Stomach (tissue), 9 donors: ENCODE results near the gene BHLHE23. TPM values are rescaled to one million over a fixed set of nuclear protein-coding genes. Genes with fewer than 3 reads are reported as not detected.
A peak's percentile ranks its signal among the peaks of the same experiment; 100 is the strongest.

Experiments used
- DNase-seq, 2 donors: peaks; one replicate each; pipeline versions ENCODE4 v3.0.0 to v3.0.0-alpha.2; 2013 to 2019
- H3K27ac ChIP-seq, 5 donors: fragments of 200-600 bp in 4 of 5; sonication (generic) in 4 of 5; one replicate each; pipeline ENCODE4 v1.5.1; 2013 to 2019; ENCODE audit warnings: mild to moderate bottlenecking in 1 of 5, moderate library complexity in 1 of 5
- H3K27me3 ChIP-seq, 3 donors: fragments of 200-600 bp; sonication (generic); one replicate each; pipeline ENCODE4 v1.5.1; 2017 to 2019; ENCODE audit warnings: mixed run types in 1 of 3
- H3K36me3 ChIP-seq, 4 donors: fragments of 200-600 bp; sonication (generic); 1 replicate in 3 of 4; 2 replicates in 1 of 4; pipeline ENCODE4 v1.5.1; 2016 to 2019
- H3K4me1 ChIP-seq, 4 donors: fragments of 200-600 bp; sonication (generic); one replicate each; pipeline ENCODE4 v1.5.1; 2016 to 2019
- H3K4me3 ChIP-seq, 4 donors: fragments of 200-600 bp; sonication (generic) in 3 of 4; one replicate each; pipeline ENCODE4 v1.5.1; 2016 to 2019; ENCODE audit warnings: mild to moderate bottlenecking in 1 of 4
- H3K9me3 ChIP-seq, 4 donors: fragments of 200-600 bp; sonication (generic); one replicate each; pipeline ENCODE4 v1.5.1; 2016 to 2019
- EP300 ChIP-seq: sonication (generic); formaldehyde crosslinking; IDR thresholded peaks from one replicate; pipeline ENCODE4 v1.6.1; 2017; ENCODE audit warnings: antibody characterized with exemption
- POLR2A ChIP-seq, 4 donors: fragments of 450-650 bp; IDR thresholded peaks; one replicate each; pipeline ENCODE4 v1.6.1; 2016; ENCODE audit warnings: antibody characterized with exemption in 4 of 4, control low read depth in 2 of 4, mild to moderate bottlenecking in 1 of 4, moderate library complexity in 1 of 4
- POLR2AphosphoS5 ChIP-seq, 3 donors: sonication (generic); formaldehyde crosslinking; IDR thresholded peaks; one replicate each; pipeline ENCODE4 v1.6.1; 2016; ENCODE audit warnings: antibody characterized with exemption in 3 of 3
- WGBS, 5 donors: extraction: QIAGEN DNeasy Blood & Tissue Kit in 3 of 5; methylation state at CpG; one replicate each; pipeline versions ENCODE4 v1.1.5 to v1.1.7; 2013 to 2018; 5-methylcytosine and 5-hydroxymethylcytosine counted together
- intact Hi-C: fragments of 100-400 bp; cut with DNase I; formaldehyde crosslinking; loops from one replicate; pipeline ENCODE4 v1.15.1; 2023; ENCODE audit warnings: low total_unique reads
- polyA plus RNA-seq, 3 donors: library from polyadenylated mRNA; stranded (reverse); fragments of 200-250 nt; gene quantifications; one replicate each; pipeline ENCODE4 v1.2.3, GENCODE V29; 2013
- total RNA-seq, 5 donors: library from RNA; depleted of rRNA; stranded (reverse); fragments of >200 nt; gene quantifications; one replicate each; pipeline versions ENCODE4 v1.1.0 to v1.2.3, GENCODE V29; 2014 to 2016
- TF ChIP-seq, protein P1 (sequence below), 7 experiments: fragments of 450-650 bp in 4 of 7; fragments of 200-600 bp in 3 of 7; sonication (generic) in 3 of 7; IDR thresholded peaks; one replicate each; pipeline ENCODE4 v1.5.1; 2016 to 2019; ENCODE audit warnings: antibody characterized with exemption in 7 of 7, control low read depth in 2 of 7, mild to moderate bottlenecking in 1 of 7
- donor health status: healthy with polysubstance abuse.
- donor health status: Bipolar disorder and iron deficiency.
- donor health status: healthy.

The BHLHE23 gene
- total and polyA plus RNA-seq, 8 donors: 0.55 TPM; not detected in 7

DNA sequence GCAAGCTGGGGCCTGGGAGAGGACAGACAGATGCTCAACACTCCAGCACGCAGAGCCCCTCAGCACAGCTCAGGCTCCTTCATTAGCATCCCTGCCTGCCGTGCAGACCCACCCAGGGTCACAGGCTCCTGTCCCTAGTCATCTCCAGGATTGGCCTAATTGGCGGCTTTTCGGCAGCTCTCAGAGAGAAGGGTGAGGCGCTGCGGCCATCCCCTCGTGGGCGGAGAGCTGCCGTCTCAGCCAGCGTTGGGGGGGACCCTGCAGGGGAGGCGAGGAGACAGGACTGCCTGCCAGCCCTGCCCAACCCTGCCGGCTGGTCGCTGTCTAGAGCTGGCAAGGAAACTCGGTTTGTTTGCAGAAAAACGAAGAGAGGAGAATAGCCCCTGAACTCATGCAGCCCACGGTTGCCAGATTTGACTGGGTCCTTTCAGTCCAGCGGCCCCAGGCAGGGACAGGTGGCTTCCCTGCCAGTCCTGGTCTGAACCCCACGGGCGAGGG lies 26.8 kb downstream of the BHLHE23 start:
- peaks cover 14 to 100% (median 77%) of the 10 kb centered on the region in 3 donors for H3K27me3 ChIP-seq
- no peak overlapping the region for H3K4me3 ChIP-seq
- WGBS, 5 donors: 10 to 18% (median 12%) methylated on average over 11 to 19 of the region's 19 CpGs
- H3K36me3 ChIP-seq: no peaks in the 10 kb centered on the region
- TF ChIP-seq POLR2AphosphoS5 (IDR thresholded peaks at IDR 0.05) (no peak), EP300 (no peak), POLR2A (IDR thresholded peaks at IDR 0.05) (no peak)
- TF ChIP-seq, protein P1, sequence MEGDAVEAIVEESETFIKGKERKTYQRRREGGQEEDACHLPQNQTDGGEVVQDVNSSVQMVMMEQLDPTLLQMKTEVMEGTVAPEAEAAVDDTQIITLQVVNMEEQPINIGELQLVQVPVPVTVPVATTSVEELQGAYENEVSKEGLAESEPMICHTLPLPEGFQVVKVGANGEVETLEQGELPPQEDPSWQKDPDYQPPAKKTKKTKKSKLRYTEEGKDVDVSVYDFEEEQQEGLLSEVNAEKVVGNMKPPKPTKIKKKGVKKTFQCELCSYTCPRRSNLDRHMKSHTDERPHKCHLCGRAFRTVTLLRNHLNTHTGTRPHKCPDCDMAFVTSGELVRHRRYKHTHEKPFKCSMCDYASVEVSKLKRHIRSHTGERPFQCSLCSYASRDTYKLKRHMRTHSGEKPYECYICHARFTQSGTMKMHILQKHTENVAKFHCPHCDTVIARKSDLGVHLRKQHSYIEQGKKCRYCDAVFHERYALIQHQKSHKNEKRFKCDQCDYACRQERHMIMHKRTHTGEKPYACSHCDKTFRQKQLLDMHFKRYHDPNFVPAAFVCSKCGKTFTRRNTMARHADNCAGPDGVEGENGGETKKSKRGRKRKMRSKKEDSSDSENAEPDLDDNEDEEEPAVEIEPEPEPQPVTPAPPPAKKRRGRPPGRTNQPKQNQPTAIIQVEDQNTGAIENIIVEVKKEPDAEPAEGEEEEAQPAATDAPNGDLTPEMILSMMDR (IDR thresholded peaks at IDR 0.05): no peak
- no peak overlapping the region for H3K27ac ChIP-seq
- H3K4me1 ChIP-seq: peaks cover 0 to 8% (median 0%) of the 10 kb centered on the region in 4 donors
- no peak for DNase-seq
- H3K9me3 ChIP-seq: no peaks in the 10 kb centered on the region
- intact Hi-C loops: no loop called here

DNA sequence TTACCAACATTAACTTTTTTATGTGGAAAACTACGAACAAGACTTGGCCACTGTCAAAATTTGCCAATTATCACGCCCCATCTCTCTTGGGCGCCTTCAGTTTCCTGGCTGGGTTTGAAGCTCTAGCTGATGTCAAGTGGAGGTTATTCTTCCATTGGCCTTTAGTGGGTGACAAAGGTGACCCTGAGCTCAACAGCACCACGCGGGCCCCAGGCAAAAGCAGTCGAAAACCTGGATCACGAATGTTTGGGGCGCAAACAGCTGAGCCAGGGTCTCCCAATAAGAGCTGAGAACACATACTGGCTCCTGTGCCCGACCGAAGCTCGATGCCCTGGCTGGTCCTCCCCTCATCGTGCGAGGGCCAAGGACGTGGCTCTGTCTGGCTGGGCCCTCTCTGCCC lies 27.5 kb downstream of the BHLHE23 start:
- Histone ChIP-seq H3K27ac (no peak overlapping the region), H3K9me3 (no peaks in the 10 kb centered on the region), H3K4me3 (no peak overlapping the region), H3K36me3 (no peaks in the 10 kb centered on the region), H3K4me1 (peaks cover 0 to 8% (median under 1%) of the 10 kb centered on the region in 4 donors), H3K27me3 (peaks cover 14 to 100% (median 78%) of the 10 kb centered on the region in 3 donors)
- intact Hi-C loops: no loop called here
- DNase-seq: no peak
- TF ChIP-seq POLR2A (IDR thresholded peaks at IDR 0.05) (no peak), EP300 (no peak), POLR2AphosphoS5 (IDR thresholded peaks at IDR 0.05) (no peak)
- TF ChIP-seq, protein P1 (IDR thresholded peaks at IDR 0.05): no peak
- WGBS, 5 donors: 76 to 81% (median 80%) methylated on average over 13 to 14 of the region's 14 CpGs

DNA sequence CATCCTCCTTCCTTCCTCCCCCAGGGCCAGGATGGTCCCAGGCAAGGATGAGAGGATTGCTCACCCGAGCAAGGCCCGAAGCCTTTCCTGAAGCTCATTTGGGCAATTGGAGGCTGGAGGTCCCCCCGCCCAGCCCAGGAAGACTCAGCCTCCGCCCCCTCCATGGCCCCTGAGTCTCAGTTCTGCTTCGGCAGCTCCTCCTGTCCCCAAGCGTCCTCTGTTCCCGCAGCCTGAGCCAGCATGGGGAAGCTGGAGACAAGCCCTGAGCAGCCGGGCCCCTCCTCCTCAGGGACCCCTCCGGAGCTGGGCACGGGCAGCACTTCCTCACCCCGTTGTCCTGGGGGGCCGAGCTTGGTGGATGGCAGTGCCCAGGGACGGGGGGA lies 28.2 kb downstream of the BHLHE23 start:
- DNase-seq: no peak
- Histone ChIP-seq H3K36me3 (no peaks in the 10 kb centered on the region), H3K4me1 (peaks cover 0 to 8% (median 2%) of the 10 kb centered on the region in 4 donors), H3K4me3 (no peak overlapping the region), H3K27me3 (peaks cover 14 to 100% (median 86%) of the 10 kb centered on the region in 3 donors), H3K27ac (no peak overlapping the region), H3K9me3 (no peaks in the 10 kb centered on the region)
- WGBS, 5 donors: 54 to 65% (median 61%) methylated on average over 9 to 13 of the region's 13 CpGs
- TF ChIP-seq POLR2AphosphoS5 (IDR thresholded peaks at IDR 0.05): no peak
- TF ChIP-seq POLR2A (IDR thresholded peaks at IDR 0.05): no peak
- no peak for TF ChIP-seq EP300
- TF ChIP-seq, protein P1 (IDR thresholded peaks at IDR 0.05): no peak
- intact Hi-C loops: no loop called here

DNA sequence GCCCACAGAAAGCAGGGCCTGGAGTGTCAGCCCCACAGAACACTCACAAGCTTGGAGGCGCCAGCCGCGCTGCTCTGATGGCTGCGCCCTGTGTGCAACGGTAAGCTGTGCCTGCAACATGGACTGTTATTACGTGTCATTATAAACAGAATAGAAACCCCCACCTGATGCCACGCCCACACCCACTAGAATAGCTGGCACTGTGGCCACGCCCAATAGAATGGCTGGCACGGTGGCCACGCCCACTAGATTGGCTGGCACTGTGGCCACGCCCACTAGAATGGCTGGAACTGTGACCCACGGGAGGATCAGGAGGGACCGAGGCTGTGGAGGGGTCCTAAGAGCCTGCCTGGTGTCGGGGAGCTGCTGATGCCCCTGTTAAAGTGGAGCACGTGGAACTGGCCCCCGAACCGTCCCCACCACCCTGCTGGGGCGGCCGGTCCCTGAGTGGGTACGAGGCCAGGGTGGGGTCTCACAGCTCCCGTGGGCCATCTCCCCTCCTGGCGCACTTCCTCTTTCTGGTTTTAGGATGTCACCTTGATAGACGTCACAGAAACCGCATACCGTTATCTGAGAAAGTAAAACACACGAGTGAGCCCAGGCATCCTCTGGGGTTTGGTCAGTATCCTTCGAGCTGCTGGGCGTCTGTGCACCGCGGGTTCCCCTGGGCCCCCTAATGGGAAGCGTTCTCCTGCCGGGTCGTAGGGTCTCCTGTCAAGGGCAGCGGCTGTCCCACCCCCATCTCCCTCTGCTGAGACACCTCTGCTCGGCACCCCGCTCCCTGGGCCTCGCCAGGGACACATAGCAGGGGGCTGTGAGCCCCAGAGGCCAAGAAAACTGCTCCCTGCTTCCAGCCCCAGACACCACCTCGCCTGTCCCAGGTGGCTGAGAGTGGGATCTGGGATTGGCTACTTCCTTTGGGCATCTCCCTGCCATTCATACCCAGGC lies 28.9 kb downstream of the BHLHE23 start:
- Histone ChIP-seq H3K36me3 (no peaks in the 10 kb centered on the region), H3K4me1 (peaks cover 3 to 14% (median 8%) of the 10 kb centered on the region in 4 donors), H3K27me3 (peaks cover 21 to 100% (median 93%) of the 10 kb centered on the region in 3 donors), H3K9me3 (no peaks in the 10 kb centered on the region), H3K27ac (no peak overlapping the region), H3K4me3 (no peak overlapping the region)
- TF ChIP-seq, protein P1 (IDR thresholded peaks at IDR 0.05): no peak
- TF ChIP-seq EP300: no peak
- 57 to 67% (median 60%) methylated on average over 34 to 38 of the region's 38 CpGs for WGBS, 5 donors
- intact Hi-C loops: no loop called here
- DNase-seq: peak in 1 of 2 donors; percentile 60
